Muscle of leg (tissue), 11 donors: ENCODE results near the gene WDR72. TPM values are rescaled to one million over a fixed set of nuclear protein-coding genes. Genes with fewer than 3 reads are reported as not detected.
"Not testable (repeated sequence)": the region's sequence is repeated elsewhere in the genome, so short reads cannot be mapped to it uniquely, and the experiment has no call there.

Experiments used
- DNase-seq: peaks from one replicate; pipeline ENCODE4 v3.0.0; 2013
- H3K27ac ChIP-seq: one replicate; pipeline ENCODE4 v1.5.1; 2013; ENCODE audit warnings: mild to moderate bottlenecking, low read length, control low read depth
- H3K27me3 ChIP-seq: one replicate; pipeline ENCODE4 v1.6.1; 2013; ENCODE audit warnings: low read length; ENCODE audit not compliant: control insufficient read depth, insufficient read depth
- H3K36me3 ChIP-seq: one replicate; pipeline ENCODE4 v1.6.1; 2013; ENCODE audit warnings: low read length; ENCODE audit not compliant: control insufficient read depth, insufficient read depth
- H3K4me1 ChIP-seq: one replicate; pipeline ENCODE4 v1.6.1; 2013; ENCODE audit warnings: low read length; ENCODE audit not compliant: control insufficient read depth, insufficient read depth
- H3K4me3 ChIP-seq: one replicate; pipeline ENCODE4 v1.5.1; 2013; ENCODE audit warnings: low read length, control low read depth
- H3K9me3 ChIP-seq: replicated peaks from 2 replicates; pipeline ENCODE4 v1.6.1; 2013; ENCODE audit warnings: low read depth, low read length; ENCODE audit not compliant: control insufficient read depth
- WGBS: methylation state at CpG from one replicate; pipeline ENCODE4 v1.1.5; 2013; ENCODE audit warnings: missing lambda C conversion rate; ENCODE audit not compliant: insufficient coverage; 5-methylcytosine and 5-hydroxymethylcytosine counted together
- polyA plus RNA-seq, 8 donors: library from polyadenylated mRNA; unstranded; fragments of 120-200 nt; gene quantifications; one replicate each; pipeline versions ENCODE4 v1.2.1 to v1.2.3, GENCODE V29; 2013; ENCODE audit warnings: inconsistent platforms in 1 of 8, low replicate concordance in 1 of 8; ENCODE audit not compliant: insufficient read length in 8 of 8, insufficient read depth in 1 of 8
- total RNA-seq: library from RNA; stranded (reverse); fragments of 120-200 nt; gene quantifications from one replicate; pipeline ENCODE4 v1.2.4, GENCODE V29; 2013

Gene WDR72
- total and polyA plus RNA-seq, 9 donors: 0.13 to 0.61 (median 0.26) TPM

- Histone ChIP-seq H3K36me3 (no peaks in the 10 kb centered on the region), H3K9me3 (no peaks in the 10 kb centered on the region), H3K4me1 (no peaks in the 10 kb centered on the region), H3K27me3 (no peaks in the 10 kb centered on the region), H3K4me3 (no peak overlapping the region), H3K27ac (no peak overlapping the region)
- DNase-seq: no peak
- WGBS: no CpG with 5 or more reads among the region's 4 CpGs
Measured at GRCh38 chr15:53710906-53711305, 48.6 kb downstream of the WDR72 start.

- H3K36me3 ChIP-seq: no peaks in the 10 kb centered on the region
- no peak overlapping the region for H3K4me3 ChIP-seq
- no peak for DNase-seq
- no peaks in the 10 kb centered on the region for H3K4me1 ChIP-seq
- H3K9me3 ChIP-seq: no peaks in the 10 kb centered on the region
- H3K27me3 ChIP-seq: no peaks in the 10 kb centered on the region
- H3K27ac ChIP-seq: no peak overlapping the region
- WGBS: no CpG with 5 or more reads among the region's 2 CpGs
Measured at GRCh38 chr15:53709821-53710220, 49.6 kb downstream of the WDR72 start.

- Histone ChIP-seq H3K36me3 (no peaks in the 10 kb centered on the region), H3K27me3 (no peaks in the 10 kb centered on the region), H3K27ac (no peak overlapping the region), H3K4me3 (no peak overlapping the region), H3K4me1 (peaks cover 4% of the 10 kb centered on the region), H3K9me3 (no peaks in the 10 kb centered on the region)
- WGBS: 98% methylated on average over 6 of the region's 7 CpGs
- DNase-seq: no peak
Measured at GRCh38 chr15:53695365-53695764, 64.1 kb downstream of the WDR72 start.

- no peak overlapping the region for H3K27ac ChIP-seq
- peaks cover 4% of the 10 kb centered on the region for H3K4me1 ChIP-seq
- no peak overlapping the region for H3K4me3 ChIP-seq
- no peaks in the 10 kb centered on the region for H3K36me3 ChIP-seq
- DNase-seq: no peak
- H3K27me3 ChIP-seq: no peaks in the 10 kb centered on the region
- H3K9me3 ChIP-seq: no peaks in the 10 kb centered on the region
- WGBS: no CpG with 5 or more reads among the region's 1 CpG
Measured at GRCh38 chr15:53694476-53694874, 65.0 kb downstream of the WDR72 start.

- Histone ChIP-seq H3K27me3 (no peaks in the 10 kb centered on the region), H3K9me3 (no peaks in the 10 kb centered on the region), H3K4me1 (peaks cover 4% of the 10 kb centered on the region), H3K4me3 (no peak overlapping the region), H3K36me3 (no peaks in the 10 kb centered on the region), H3K27ac (no peak overlapping the region)
- peak; percentile 86 for DNase-seq
- 10% methylated on average over 2 of the region's 7 CpGs for WGBS
Measured at GRCh38 chr15:53693729-53694475, 65.6 kb downstream of the WDR72 start.

- not testable (repeated sequence) for H3K4me3 ChIP-seq, H3K36me3 ChIP-seq, H3K4me1 ChIP-seq, H3K27ac ChIP-seq, H3K9me3 ChIP-seq, H3K27me3 ChIP-seq, DNase-seq
- WGBS: 84% methylated on average over 12 of the region's 23 CpGs
Measured at GRCh38 chr15:53684162-53684561, 75.3 kb downstream of the WDR72 start.

- Histone ChIP-seq H3K4me3 (no peak overlapping the region), H3K4me1 (no peaks in the 10 kb centered on the region), H3K27me3 (no peaks in the 10 kb centered on the region), H3K36me3 (no peaks in the 10 kb centered on the region), H3K27ac (no peak overlapping the region), H3K9me3 (no peaks in the 10 kb centered on the region)
- DNase-seq: peak; percentile 5
- no CpG with 5 or more reads among the region's 5 CpGs for WGBS
Measured at GRCh38 chr15:53681056-53681455, 78.4 kb downstream of the WDR72 start.

GRCh38 chr15:53675832-53676231 is 83.6 kb downstream of the WDR72 start:
- no peak overlapping the region for H3K4me3 ChIP-seq
- no peaks in the 10 kb centered on the region for H3K27me3 ChIP-seq
- H3K9me3 ChIP-seq: no peaks in the 10 kb centered on the region
- no peak for DNase-seq
- H3K4me1 ChIP-seq: no peaks in the 10 kb centered on the region
- H3K27ac ChIP-seq: no peak overlapping the region
- H3K36me3 ChIP-seq: no peaks in the 10 kb centered on the region

- no peaks in the 10 kb centered on the region for H3K27me3 ChIP-seq
- 43% methylated on average over 4 of the region's 4 CpGs for WGBS
- no peak overlapping the region for H3K4me3 ChIP-seq
- DNase-seq: no peak
- H3K9me3 ChIP-seq: no peaks in the 10 kb centered on the region
- no peaks in the 10 kb centered on the region for H3K4me1 ChIP-seq
- H3K36me3 ChIP-seq: no peaks in the 10 kb centered on the region
- no peak overlapping the region for H3K27ac ChIP-seq
Measured at GRCh38 chr15:53671545-53671944, 87.9 kb downstream of the WDR72 start.

GRCh38 chr15:53670701-53671100 is 88.8 kb downstream of the WDR72 start:
- Histone ChIP-seq H3K27ac (no peak overlapping the region), H3K4me1 (no peaks in the 10 kb centered on the region), H3K9me3 (no peaks in the 10 kb centered on the region), H3K27me3 (no peaks in the 10 kb centered on the region), H3K36me3 (no peaks in the 10 kb centered on the region), H3K4me3 (no peak overlapping the region)
- WGBS: 63% methylated on average over 1 of the region's 3 CpGs
- DNase-seq: no peak

- Histone ChIP-seq H3K4me3 (no peak overlapping the region), H3K36me3 (no peaks in the 10 kb centered on the region), H3K4me1 (no peaks in the 10 kb centered on the region), H3K9me3 (no peaks in the 10 kb centered on the region), H3K27ac (no peak overlapping the region), H3K27me3 (no peaks in the 10 kb centered on the region)
- peak; percentile 3 for DNase-seq
- WGBS: no CpG with 5 or more reads among the region's 4 CpGs
Measured at GRCh38 chr15:53665930-53666329, 93.5 kb downstream of the WDR72 start.
